H9 (cell line): Measurements from ENCODE around the gene TTC28. TPM values are rescaled to one million over a fixed set of nuclear protein-coding genes. Genes with fewer than 3 reads are reported as not detected.

ENCODE experiments used
- DNase-seq: peaks from one replicate; pipeline ENCODE4 v3.0.0-alpha.2; 2017
- H2AFZ ChIP-seq: one replicate; pipeline ENCODE4 v1.6.1; 2013; ENCODE audit warnings: mild to moderate bottlenecking, low read length, control low read depth, moderate library complexity
- H2AK5ac ChIP-seq: 2 replicates; pipeline ENCODE4 v1.6.1; 2013; ENCODE audit warnings: low read length, control low read depth, mixed read lengths; ENCODE audit not compliant: insufficient read length
- H2BK120ac ChIP-seq: one replicate; pipeline ENCODE4 v1.6.1; 2013; ENCODE audit warnings: low read depth, mild to moderate bottlenecking, low read length, control low read depth, inconsistent platforms; ENCODE audit not compliant: poor library complexity, severe bottlenecking
- H2BK12ac ChIP-seq: 2 replicates; pipeline ENCODE4 v1.6.1; 2013; ENCODE audit warnings: low read length, control low read depth, mixed read lengths, low read depth; ENCODE audit not compliant: insufficient read length
- H2BK15ac ChIP-seq: 2 replicates; pipeline ENCODE4 v1.6.1; 2013; ENCODE audit warnings: low read depth, low read length, control low read depth
- H2BK20ac ChIP-seq: one replicate; pipeline ENCODE4 v1.6.1; 2013; ENCODE audit warnings: low read depth, mild to moderate bottlenecking, low read length, control low read depth, inconsistent platforms; ENCODE audit not compliant: poor library complexity, severe bottlenecking
- H2BK5ac ChIP-seq: 2 replicates; pipeline ENCODE4 v1.6.1; 2013; ENCODE audit warnings: low read length, control low read depth, mixed read lengths; ENCODE audit not compliant: insufficient read length
- H3K14ac ChIP-seq: 2 replicates; pipeline ENCODE4 v1.6.1; 2013; ENCODE audit warnings: low read length, control low read depth; ENCODE audit not compliant: insufficient read depth
- H3K18ac ChIP-seq: 2 replicates; pipeline ENCODE4 v1.6.1; 2013; ENCODE audit warnings: low read depth, mild to moderate bottlenecking, mixed read lengths, low read length, control low read depth; ENCODE audit not compliant: insufficient read length
- H3K23ac ChIP-seq: 2 replicates; pipeline ENCODE4 v1.6.1; 2013; ENCODE audit warnings: low read length, control low read depth, mixed read lengths, low read depth; ENCODE audit not compliant: insufficient read length
- H3K23me2 ChIP-seq: 2 replicates; pipeline ENCODE4 v1.6.1; 2013; ENCODE audit warnings: low read depth, mild to moderate bottlenecking, mixed read lengths, low read length, control low read depth; ENCODE audit not compliant: insufficient read length, poor library complexity, severe bottlenecking
- H3K27ac ChIP-seq: 2 replicates; pipeline ENCODE4 v1.5.1; 2013; ENCODE audit warnings: low read length, control low read depth, mixed read lengths, low read depth; ENCODE audit not compliant: insufficient read length
- H3K27me3 ChIP-seq: 2 replicates; pipeline ENCODE4 v1.6.1; 2013; ENCODE audit warnings: low read length, control low read depth, inconsistent platforms; ENCODE audit not compliant: insufficient read depth
- H3K4ac ChIP-seq: 2 replicates; pipeline ENCODE4 v1.6.1; 2013; ENCODE audit warnings: low read depth, mild to moderate bottlenecking, control low read depth, inconsistent platforms, low read length, moderate library complexity
- H3K4me1 ChIP-seq: 2 replicates; pipeline ENCODE4 v1.6.1; 2013; ENCODE audit warnings: low read length, control low read depth, inconsistent platforms; ENCODE audit not compliant: insufficient read depth
- H3K4me2 ChIP-seq: 2 replicates; pipeline ENCODE4 v1.6.1; 2013; ENCODE audit warnings: low read length, control low read depth, mixed read lengths; ENCODE audit not compliant: insufficient read length, insufficient read depth
- H3K56ac ChIP-seq: 2 replicates; pipeline ENCODE4 v1.6.1; 2013; ENCODE audit warnings: low read depth, mild to moderate bottlenecking, mixed read lengths, low read length, control low read depth; ENCODE audit not compliant: insufficient read length
- H3K79me1 ChIP-seq: 2 replicates; pipeline ENCODE4 v1.6.1; 2013; ENCODE audit warnings: low read depth, mild to moderate bottlenecking, moderate library complexity, low read length, control low read depth, inconsistent platforms; ENCODE audit not compliant: insufficient read depth, poor library complexity, severe bottlenecking
- H3K79me2 ChIP-seq: 2 replicates; pipeline ENCODE4 v1.6.1; 2013; ENCODE audit warnings: low read length, control low read depth, inconsistent platforms; ENCODE audit not compliant: insufficient read depth
- H3K9ac ChIP-seq: 2 replicates; pipeline ENCODE4 v1.6.1; 2013; ENCODE audit warnings: low read length, control low read depth, mixed read lengths; ENCODE audit not compliant: insufficient read length; ENCODE audit errors: extremely low read depth
- H3K9me3 ChIP-seq: one replicate; pipeline ENCODE4 v1.6.1; 2013; ENCODE audit warnings: low read depth, low read length, inconsistent platforms; ENCODE audit not compliant: control insufficient read depth
- H3T11ph ChIP-seq: one replicate; pipeline ENCODE4 v1.6.1; 2013; ENCODE audit warnings: mild to moderate bottlenecking, low read length, control low read depth, inconsistent platforms
- H4K20me1 ChIP-seq: one replicate; pipeline ENCODE4 v1.6.1; 2013; ENCODE audit not compliant: control insufficient read depth, insufficient read length, insufficient read depth
- H4K5ac ChIP-seq: 2 replicates; pipeline ENCODE4 v1.6.1; 2013; ENCODE audit warnings: low read depth, mild to moderate bottlenecking, mixed read lengths, low read length, control low read depth; ENCODE audit not compliant: insufficient read length
- H4K8ac ChIP-seq: replicated peaks from 2 replicates; pipeline ENCODE4 v1.6.1; 2013; ENCODE audit warnings: low read length, control low read depth, mixed read lengths, low read depth; ENCODE audit not compliant: insufficient read length
- H4K91ac ChIP-seq: 2 replicates; pipeline ENCODE4 v1.6.1; 2013; ENCODE audit warnings: low read depth, mild to moderate bottlenecking, moderate library complexity, mixed read lengths, low read length, control low read depth; ENCODE audit not compliant: insufficient read length
- H3K27ac Mint-ChIP-seq, 3 experiments: 2 replicates in 2 of 3; 3 replicates in 1 of 3; pipeline ENCODE4 v1.8.0; 2020 to 2021; ENCODE audit warnings: mixed read lengths in 3 of 3, mild to moderate bottlenecking in 1 of 3, moderate library complexity in 1 of 3
- H3K27me3 Mint-ChIP-seq: 2 replicates; pipeline ENCODE4 v1.8.0; 2021; ENCODE audit warnings: low read depth, mild to moderate bottlenecking, moderate library complexity, mixed read lengths
- H3K36me3 Mint-ChIP-seq, 3 experiments: 2 replicates in 2 of 3; 3 replicates in 1 of 3; pipeline ENCODE4 v1.8.0; 2020 to 2021; ENCODE audit warnings: low read depth in 3 of 3, mixed read lengths in 3 of 3; ENCODE audit not compliant: insufficient read depth in 1 of 3
- H3K4me1 Mint-ChIP-seq, 2 experiments: 2 replicates each; pipeline ENCODE4 v1.8.0; 2020; ENCODE audit warnings: mixed read lengths in 2 of 2
- H3K4me3 Mint-ChIP-seq, 2 experiments: 2 replicates in 1 of 2; 3 replicates in 1 of 2; pipeline ENCODE4 v1.8.0; 2020 to 2021; ENCODE audit warnings: mild to moderate bottlenecking in 2 of 2, mixed read lengths in 2 of 2, moderate library complexity in 1 of 2
- H3K9me3 Mint-ChIP-seq, 2 experiments: 2 replicates in 1 of 2; 3 replicates in 1 of 2; pipeline ENCODE4 v1.8.0; 2020; ENCODE audit warnings: mild to moderate bottlenecking in 2 of 2, mixed read lengths in 2 of 2, moderate library complexity in 1 of 2
- CTCF ChIP-seq: fragments of 200-600 bp; sonication (generic); conservative IDR thresholded peaks from 3 replicates; pipeline ENCODE4 v1.8.0; 2021; ENCODE audit warnings: antibody characterized with exemption, mild to moderate bottlenecking
- WGBS: extraction: QIAGEN DNeasy Blood & Tissue Kit; methylation state at CpG from one replicate; pipeline ENCODE4 v1.1.7; 2013; ENCODE audit warnings: missing lambda C conversion rate, low lambda C conversion rate, mixed read lengths; ENCODE audit not compliant: insufficient read length; ENCODE audit errors: extremely low coverage; 5-methylcytosine and 5-hydroxymethylcytosine counted together
- total RNA-seq: library from RNA; stranded (reverse); gene quantifications from 2 replicates; pipeline ENCODE4 v1.2.1, GENCODE V29; 2021

TTC28 gene
- total RNA-seq, 1 experiment from 2014 or later, result 13.6 TPM

DNA sequence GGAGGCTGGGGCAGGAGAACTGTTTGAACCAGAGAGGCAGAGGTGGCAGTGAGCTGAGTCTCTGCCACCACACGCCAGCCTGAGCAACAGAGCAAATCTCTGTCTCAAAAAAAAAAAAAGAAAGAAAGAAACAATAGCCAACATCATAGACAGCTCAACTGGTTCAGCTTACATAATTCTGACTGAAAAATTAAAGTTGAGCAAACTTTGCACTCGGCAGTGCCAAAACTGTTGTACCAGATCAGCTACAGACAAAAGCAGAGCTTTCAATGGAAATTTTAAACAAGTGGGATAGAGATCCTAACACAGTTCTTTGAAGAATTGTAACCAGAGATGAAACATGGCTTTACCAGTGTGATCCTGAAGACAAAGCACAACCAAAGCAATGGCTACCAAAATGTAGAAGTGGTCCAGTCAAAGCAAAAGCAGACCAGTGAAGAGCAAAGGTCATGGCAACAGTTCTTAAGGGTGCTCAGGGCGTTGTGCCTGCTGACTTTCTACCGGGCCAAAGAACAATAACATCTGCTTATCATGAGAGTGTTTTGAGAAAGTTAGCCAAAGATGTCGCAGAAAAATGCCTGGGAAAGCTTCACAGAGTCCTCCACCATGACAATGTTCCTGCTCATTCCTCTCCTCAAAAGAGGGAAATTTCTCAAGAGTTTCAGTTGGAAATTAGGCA, 59.3 kb downstream of the TTC28 start:
- no peak overlapping the region for H2BK12ac ChIP-seq
- Mint-ChIP-seq H3K9me3 (no peaks in the 10 kb centered on the region; a peak in 2 of 5 replicates), H3K4me3 (no peak overlapping the region), H3K27ac (no peak overlapping the region), H3K36me3 (peaks cover 0 to 3% (median 0%) of the 10 kb centered on the region in 3 experiments; a peak in 2 of 7 replicates), H3K4me1 (no peaks in the 10 kb centered on the region; a peak in 1 of 4 replicates), H3K27me3 (no peaks in the 10 kb centered on the region)
- no peak overlapping the region for H3K4ac ChIP-seq
- H3T11ph ChIP-seq, result no peak overlapping the region
- no peaks in the 10 kb centered on the region for H3K79me2 ChIP-seq
- no peak overlapping the region for H3K23ac ChIP-seq
- WGBS, result no CpG with 5 or more reads among the region's 5 CpGs
- no peak overlapping the region for H4K8ac ChIP-seq
- no peaks in the 10 kb centered on the region for H3K23me2 ChIP-seq
- TF ChIP-seq CTCF, result no peak
- H2BK120ac ChIP-seq, result no peak overlapping the region
- no peak overlapping the region for H3K56ac ChIP-seq
- H3K18ac ChIP-seq, result no peak overlapping the region
- no peak overlapping the region for H2BK15ac ChIP-seq
- no peak overlapping the region for H3K14ac ChIP-seq
- no peak overlapping the region for H4K91ac ChIP-seq
- no peak overlapping the region for H2BK5ac ChIP-seq
- no peak overlapping the region for H2BK20ac ChIP-seq
- H3K27ac ChIP-seq, result no peak overlapping the region
- no peak overlapping the region for H3K9ac ChIP-seq
- no peak overlapping the region for H4K5ac ChIP-seq
- H3K9me3 ChIP-seq, result no peaks in the 10 kb centered on the region
- DNase-seq, result no peak
- H2AK5ac ChIP-seq, result no peak overlapping the region
- no peak overlapping the region for H3K4me2 ChIP-seq
- no peak overlapping the region for H2AFZ ChIP-seq
- H3K27me3 ChIP-seq, result no peaks in the 10 kb centered on the region
- no peaks in the 10 kb centered on the region for H3K79me1 ChIP-seq
- no peaks in the 10 kb centered on the region for H3K4me1 ChIP-seq
- no peaks in the 10 kb centered on the region for H4K20me1 ChIP-seq
